Body of pancreas (tissue), 4 donors: Measurements from ENCODE around the gene TXNRD2.

ENCODE experiments used
- CTCF ChIP-seq, 7 experiments: fragments of 450-650 bp in 4 of 7; fragments of 200-600 bp in 3 of 7; sonication (generic) in 3 of 7; IDR thresholded peaks; one replicate each; pipeline ENCODE4 v1.5.1; 2016 to 2019; ENCODE audit warnings: antibody characterized with exemption in 7 of 7
- POLR2A ChIP-seq, 3 donors: fragments of 450-650 bp; IDR thresholded peaks; one replicate each; pipeline ENCODE4 v1.6.1; 2016; ENCODE audit warnings: antibody characterized with exemption in 3 of 3, mild to moderate bottlenecking in 2 of 3

- TF ChIP-seq CTCF (IDR thresholded peaks at IDR 0.05) (no peak), POLR2A (IDR thresholded peaks at IDR 0.05) (no peak)
These were observed 34.1 kb upstream of the TXNRD2 start for GRCh38 chr22:19975707-19976035.
